Measurements from ENCODE around the gene TLR4. TPM values are rescaled to one million over a fixed set of nuclear protein-coding genes. Genes with fewer than 3 reads are reported as not detected.
A peak's percentile ranks its signal among the peaks of the same experiment; 100 is the strongest.

TLR4 gene
- 5.4 and 9.2 TPM in 2 replicates for polyA plus RNA-seq (2011; rRNA removed)
- 10.3 and 12.8 TPM in 2 replicates for polyA minus RNA-seq (2011; rRNA and poly(A)+ RNA removed)

- no peaks in the 10 kb centered on the region for H3K36me3 ChIP-seq (ENCODE audit: control insufficient read depth, insufficient read depth, low read length)
- peak within 1 kb of the TSS; percentile 50 for H3K4me3 ChIP-seq (ENCODE audit: low read depth, low read length)
- POLR2A ChIA-PET = interaction anchor here (0.7 kb wide), 2 partner anchors 26 to 38 kb away, joined by 4 to 11 read pairs; no protein-coding TSS in a partner anchor
- no peak for TF ChIP-seq CTCF (IDR thresholded peaks at IDR 0.05; ENCODE audit: insufficient read depth, low read depth, low read length)
- CTCF ChIA-PET = interaction anchor here (0.6 to 2.2 kb wide), 2 partner anchors 11 to 30 kb away, joined by 3 to 7 read pairs; no protein-coding TSS in a partner anchor
- peak; percentile 55 for DNase-seq (ENCODE audit: low read depth)
- no peaks in the 10 kb centered on the region for H3K27me3 ChIP-seq (ENCODE audit: control insufficient read depth, insufficient read depth, low read length)
These were observed at the start of gene TLR4 for GRCh38 chr9:117704024-117704575. Gene TLR4 (plus strand): TSS chr9:117704403. CDS start chr9:117704473, 70 bp downstream.

GRCh38 chr9:117656002-117656401, 48.2 kb upstream of the TLR4 start:
- Histone ChIP-seq H3K36me3 (ENCODE audit: control insufficient read depth, insufficient read depth, low read length) (no peaks in the 10 kb centered on the region), H3K4me3 (ENCODE audit: low read depth, low read length) (no peak overlapping the region), H3K27me3 (ENCODE audit: control insufficient read depth, insufficient read depth, low read length) (0 out of 2 replicates have a peak, but pooled peaks cover 2% of the 10 kb centered on the region)
- no peak for TF ChIP-seq CTCF (IDR thresholded peaks at IDR 0.05; ENCODE audit: insufficient read depth, low read depth, low read length)
- POLR2A ChIA-PET = no interaction called here
- DNase-seq (ENCODE audit: low read depth) = no peak
- CTCF ChIA-PET = no interaction called here

GRCh38 chr9:117662651-117663050, 41.6 kb upstream of the TLR4 start:
- POLR2A ChIA-PET = no interaction called here
- H3K36me3 ChIP-seq (ENCODE audit: control insufficient read depth, insufficient read depth, low read length) = no peaks in the 10 kb centered on the region
- no peak overlapping the region for H3K4me3 ChIP-seq (ENCODE audit: low read depth, low read length)
- DNase-seq (ENCODE audit: low read depth) = no peak
- CTCF ChIA-PET = interaction anchor here (0.6 to 1.6 kb wide), 4 partner anchors 11 to 71 kb away, joined by 3 to 4 read pairs (median 3); no protein-coding TSS in a partner anchor
- no peaks in the 10 kb centered on the region for H3K27me3 ChIP-seq (ENCODE audit: control insufficient read depth, insufficient read depth, low read length)
- TF ChIP-seq CTCF (IDR thresholded peaks at IDR 0.05; ENCODE audit: insufficient read depth, low read depth, low read length) = no peak

GRCh38 chr9:117664419-117664818, 39.8 kb upstream of the TLR4 start:
- no peak for TF ChIP-seq CTCF (IDR thresholded peaks at IDR 0.05; ENCODE audit: insufficient read depth, low read depth, low read length)
- DNase-seq (ENCODE audit: low read depth) = no peak
- CTCF ChIA-PET = no interaction called here
- POLR2A ChIA-PET = no interaction called here
- no peak overlapping the region for H3K4me3 ChIP-seq (ENCODE audit: low read depth, low read length)
- H3K27me3 ChIP-seq (ENCODE audit: control insufficient read depth, insufficient read depth, low read length) = no peaks in the 10 kb centered on the region
- no peaks in the 10 kb centered on the region for H3K36me3 ChIP-seq (ENCODE audit: control insufficient read depth, insufficient read depth, low read length)

GRCh38 chr9:117665601-117666385, 38.4 kb upstream of the TLR4 start:
- no peaks in the 10 kb centered on the region for H3K36me3 ChIP-seq (ENCODE audit: control insufficient read depth, insufficient read depth, low read length)
- TF ChIP-seq CTCF (IDR thresholded peaks at IDR 0.05; ENCODE audit: insufficient read depth, low read depth, low read length) = no peak
- no peak overlapping the region for H3K4me3 ChIP-seq (ENCODE audit: low read depth, low read length)
- no peaks in the 10 kb centered on the region for H3K27me3 ChIP-seq (ENCODE audit: control insufficient read depth, insufficient read depth, low read length)
- ChIA-PET POLR2A (no interaction called here), CTCF (no interaction called here)
- DNase-seq (ENCODE audit: low read depth) = no peak
